Measurements from ENCODE around the gene CNTNAP1. TPM values are rescaled to one million over a fixed set of nuclear protein-coding genes. Genes with fewer than 3 reads are reported as not detected.

CNTNAP1 gene
- total and polyA plus RNA-seq, 9 of the 15 experiments (the other 6 are each of a cell fraction or from before 2014, with no cell fraction given): 0.10 to 1.8 (median 0.62) TPM

DNA sequence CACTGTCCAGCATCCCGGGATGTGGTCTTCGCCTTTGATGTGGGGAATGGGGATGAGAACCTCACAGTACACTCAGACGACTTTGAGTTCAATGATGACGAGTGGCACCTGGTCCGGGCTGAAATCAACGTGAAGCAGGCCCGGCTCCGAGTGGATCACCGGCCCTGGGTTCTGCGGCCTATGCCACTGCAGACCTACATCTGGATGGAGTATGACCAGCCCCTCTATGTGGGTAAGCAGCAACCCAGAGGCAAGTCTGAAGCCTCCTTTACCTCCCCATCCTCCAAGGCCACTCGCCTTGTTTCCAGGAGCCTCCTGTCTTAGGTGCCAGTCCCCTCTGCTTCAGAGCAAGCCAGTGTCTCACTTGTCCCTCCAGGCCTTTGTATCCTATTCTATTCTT is 10.2 kb downstream of the CNTNAP1 start (continued):
- no peak for TF ChIP-seq TCF7 (IDR thresholded peaks at IDR 0.05; ENCODE audit: borderline replicate concordance)
- no peak for TF ChIP-seq ZFP1 (CRISPR knock-in tag; IDR thresholded peaks at IDR 0.05)

DNA sequence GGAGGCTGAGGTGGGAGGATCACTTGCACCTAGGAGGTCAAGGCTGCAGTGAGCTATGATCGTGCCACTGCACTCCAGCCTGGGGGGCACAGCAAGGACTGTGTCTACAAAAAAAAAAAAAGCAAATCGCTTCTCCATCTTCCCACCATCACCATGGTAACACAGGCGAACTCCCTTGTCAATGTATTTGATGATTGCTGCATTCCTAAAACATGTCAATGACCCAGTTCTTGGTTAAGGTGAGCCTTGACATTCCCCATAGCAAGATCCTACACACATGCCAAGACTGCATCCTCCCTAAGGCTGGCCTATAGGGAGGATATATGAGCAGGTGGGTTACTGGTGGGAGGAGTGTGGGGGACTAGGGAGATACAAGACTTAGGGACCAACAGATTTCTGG is 12.2 kb downstream of the CNTNAP1 start:
- TF ChIP-seq LCOR (CRISPR knock-in tag; IDR thresholded peaks at IDR 0.05): no peak
- peak; percentile 70 for TF ChIP-seq RFX1 (IDR thresholded peaks at IDR 0.05)
- H3K79me2 ChIP-seq (ENCODE audit: control insufficient read depth, insufficient read depth, low read length): no peaks in the 10 kb centered on the region
- ChIA-PET CTCF (ENCODE audit: low intra/inter-chr PET ratio) (no interaction called here), POLR2A (interaction anchor here (0.7 to 2.2 kb wide), 3 partner anchors 14 to 87 kb away, joined by 3 to 8 read pairs (median 4); no protein-coding TSS in a partner anchor)
- peaks cover 15 to 33% of the 10 kb centered on the region in 2 experiments for H3K4me1 ChIP-seq (replicated peaks in 1 of 2; ENCODE audit: control insufficient read depth in 2 of 2, insufficient read depth in 2 of 2, low read length in 2 of 2)
- H3K27me3 ChIP-seq (ENCODE audit: control insufficient read depth in 2 of 2, insufficient read depth in 2 of 2, low read length in 2 of 2): no peaks in the 10 kb centered on the region
- H3K9ac ChIP-seq (ENCODE audit: insufficient read depth in 1 of 2, low read depth in 2 of 2, low read length in 2 of 2): no peak overlapping the region
- no peak overlapping the region for H3K4me2 ChIP-seq (ENCODE audit: insufficient read depth, low read length)
- no peaks in the 10 kb centered on the region for H4K20me1 ChIP-seq (replicated peaks; ENCODE audit: control insufficient read depth, insufficient read depth, low read length)
- 56% methylated on average over 3 of the region's 3 CpGs for WGBS (ENCODE audit: insufficient coverage, low coverage, missing lambda C conversion rate)
- ATAC-seq (no peak), FAIRE-seq (no peak), DNase-seq (ENCODE audit: extremely low read depth in 1 of 4, low spot score in 3 of 4) (no peak)
- in situ Hi-C loops (cut with MboI) (no loop called here), intact Hi-C loops (cut with micrococcal nuclease) (no loop called here)
- H2AFZ ChIP-seq (ENCODE audit: low read depth, low read length): no peak overlapping the region
- H3K4me3 ChIP-seq: no peak overlapping the region
- no peak overlapping the region for H3K27ac ChIP-seq (ENCODE audit: extremely low read depth, low read depth, low read length)
- no peaks in the 10 kb centered on the region for H3K9me1 ChIP-seq (ENCODE audit: control insufficient read depth, insufficient read depth, low read length)
- H3K36me3 ChIP-seq (ENCODE audit: control insufficient read depth, insufficient read depth, low read length): no peaks in the 10 kb centered on the region
- H3K9me3 ChIP-seq (replicated peaks; ENCODE audit: control insufficient read depth, insufficient read depth, low read depth, low read length): no peaks in the 10 kb centered on the region
- BruUV-seq (replicated peaks): no TSS peak

DNA sequence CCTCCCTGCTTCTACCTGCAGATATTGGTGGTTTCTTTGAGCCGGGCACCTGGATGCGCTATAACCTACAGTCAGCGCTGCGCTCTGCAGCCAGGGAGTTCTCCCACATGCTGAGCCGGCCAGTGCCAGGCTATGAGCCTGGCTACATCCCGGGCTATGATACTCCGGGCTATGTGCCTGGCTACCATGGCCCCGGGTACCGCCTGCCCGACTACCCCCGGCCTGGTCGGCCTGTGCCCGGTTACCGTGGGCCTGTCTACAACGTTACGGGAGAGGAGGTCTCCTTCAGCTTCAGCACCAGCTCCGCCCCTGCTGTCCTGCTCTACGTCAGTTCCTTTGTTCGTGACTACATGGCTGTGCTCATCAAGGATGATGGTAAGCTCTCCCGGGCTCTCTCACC is 13.2 kb downstream of the CNTNAP1 start:
- DNase-seq (ENCODE audit: extremely low read depth in 1 of 4, low spot score in 3 of 4) (no peak), ATAC-seq (no peak), FAIRE-seq (no peak)
- no peaks in the 10 kb centered on the region for H3K27me3 ChIP-seq (ENCODE audit: control insufficient read depth in 2 of 2, insufficient read depth in 2 of 2, low read length in 2 of 2)
- H2AFZ ChIP-seq (ENCODE audit: low read depth, low read length): no peak overlapping the region
- TF ChIP-seq, protein P1, sequence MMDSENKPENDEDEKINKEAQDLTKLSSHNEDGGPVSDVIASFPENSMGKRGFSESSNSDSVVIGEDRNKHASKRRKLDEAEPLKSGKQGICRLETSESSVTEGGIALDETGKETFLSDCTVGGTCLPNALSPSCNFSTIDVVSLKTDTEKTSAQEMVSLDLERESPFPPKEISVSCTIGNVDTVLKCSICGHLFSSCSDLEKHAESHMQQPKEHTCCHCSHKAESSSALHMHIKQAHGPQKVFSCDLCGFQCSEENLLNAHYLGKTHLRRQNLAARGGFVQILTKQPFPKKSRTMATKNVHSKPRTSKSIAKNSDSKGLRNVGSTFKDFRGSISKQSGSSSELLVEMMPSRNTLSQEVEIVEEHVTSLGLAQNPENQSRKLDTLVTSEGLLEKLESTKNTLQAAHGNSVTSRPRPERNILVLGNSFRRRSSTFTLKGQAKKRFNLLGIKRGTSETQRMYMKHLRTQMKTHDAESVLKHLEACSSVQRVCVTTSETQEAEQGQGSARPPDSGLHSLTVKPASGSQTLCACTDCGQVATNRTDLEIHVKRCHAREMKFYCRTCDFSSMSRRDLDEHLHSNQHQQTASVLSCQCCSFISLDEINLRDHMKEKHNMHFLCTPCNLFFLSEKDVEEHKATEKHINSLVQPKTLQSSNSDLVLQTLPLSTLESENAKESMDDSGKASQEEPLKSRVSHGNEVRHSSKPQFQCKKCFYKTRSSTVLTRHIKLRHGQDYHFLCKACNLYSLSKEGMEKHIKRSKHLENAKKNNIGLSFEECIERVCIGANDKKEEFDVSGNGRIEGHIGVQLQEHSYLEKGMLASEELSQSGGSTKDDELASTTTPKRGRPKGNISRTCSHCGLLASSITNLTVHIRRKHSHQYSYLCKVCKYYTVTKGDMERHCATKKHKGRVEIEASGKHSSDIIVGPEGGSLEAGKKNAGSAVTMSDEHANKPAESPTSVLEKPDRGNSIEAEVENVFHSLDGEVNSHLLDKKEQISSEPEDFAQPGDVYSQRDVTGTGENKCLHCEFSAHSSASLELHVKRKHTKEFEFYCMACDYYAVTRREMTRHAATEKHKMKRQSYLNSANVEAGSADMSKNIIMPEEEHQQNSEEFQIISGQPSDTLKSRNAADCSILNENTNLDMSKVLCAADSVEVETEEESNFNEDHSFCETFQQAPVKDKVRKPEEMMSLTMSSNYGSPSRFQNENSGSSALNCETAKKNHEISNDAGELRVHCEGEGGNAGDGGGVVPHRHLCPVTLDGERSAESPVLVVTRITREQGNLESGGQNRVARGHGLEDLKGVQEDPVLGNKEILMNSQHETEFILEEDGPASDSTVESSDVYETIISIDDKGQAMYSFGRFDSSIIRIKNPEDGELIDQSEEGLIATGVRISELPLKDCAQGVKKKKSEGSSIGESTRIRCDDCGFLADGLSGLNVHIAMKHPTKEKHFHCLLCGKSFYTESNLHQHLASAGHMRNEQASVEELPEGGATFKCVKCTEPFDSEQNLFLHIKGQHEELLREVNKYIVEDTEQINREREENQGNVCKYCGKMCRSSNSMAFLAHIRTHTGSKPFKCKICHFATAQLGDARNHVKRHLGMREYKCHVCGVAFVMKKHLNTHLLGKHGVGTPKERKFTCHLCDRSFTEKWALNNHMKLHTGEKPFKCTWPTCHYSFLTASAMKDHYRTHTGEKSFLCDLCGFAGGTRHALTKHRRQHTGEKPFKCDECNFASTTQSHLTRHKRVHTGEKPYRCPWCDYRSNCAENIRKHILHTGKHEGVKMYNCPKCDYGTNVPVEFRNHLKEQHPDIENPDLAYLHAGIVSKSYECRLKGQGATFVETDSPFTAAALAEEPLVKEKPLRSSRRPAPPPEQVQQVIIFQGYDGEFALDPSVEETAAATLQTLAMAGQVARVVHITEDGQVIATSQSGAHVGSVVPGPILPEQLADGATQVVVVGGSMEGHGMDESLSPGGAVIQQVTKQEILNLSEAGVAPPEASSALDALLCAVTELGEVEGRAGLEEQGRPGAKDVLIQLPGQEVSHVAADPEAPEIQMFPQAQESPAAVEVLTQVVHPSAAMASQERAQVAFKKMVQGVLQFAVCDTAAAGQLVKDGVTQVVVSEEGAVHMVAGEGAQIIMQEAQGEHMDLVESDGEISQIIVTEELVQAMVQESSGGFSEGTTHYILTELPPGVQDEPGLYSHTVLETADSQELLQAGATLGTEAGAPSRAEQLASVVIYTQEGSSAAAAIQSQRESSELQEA (IDR thresholded peaks at IDR 0.05; ENCODE audit: low read depth): no peak
- no peak for TF ChIP-seq ZNF444 (CRISPR knock-in tag; IDR thresholded peaks at IDR 0.05)
- ChIA-PET POLR2A (interaction anchor here (0.6 to 0.7 kb wide), 2 partner anchors 41 to 118 kb away, joined by 3 read pairs; partner anchors contain the start of gene PSMC3IP), CTCF (ENCODE audit: low intra/inter-chr PET ratio) (no interaction called here)
- intact Hi-C loops (cut with micrococcal nuclease) (no loop called here), in situ Hi-C loops (cut with MboI) (no loop called here)
- H3K4me1 ChIP-seq (replicated peaks in 1 of 2; ENCODE audit: control insufficient read depth in 2 of 2, insufficient read depth in 2 of 2, low read length in 2 of 2): peaks cover 25 to 41% of the 10 kb centered on the region in 2 experiments
- H3K79me2 ChIP-seq (ENCODE audit: control insufficient read depth, insufficient read depth, low read length): no peaks in the 10 kb centered on the region
- no peaks in the 10 kb centered on the region for H3K9me1 ChIP-seq (ENCODE audit: control insufficient read depth, insufficient read depth, low read length)
- H3K36me3 ChIP-seq (ENCODE audit: control insufficient read depth, insufficient read depth, low read length): peaks cover 2% of the 10 kb centered on the region; the same call in 2 of the 3 replicates
- WGBS (ENCODE audit: insufficient coverage, low coverage, missing lambda C conversion rate): 91% methylated on average over 20 of the region's 20 CpGs
- no peak overlapping the region for H3K27ac ChIP-seq (ENCODE audit: extremely low read depth, low read depth, low read length)
- H3K9me3 ChIP-seq (replicated peaks; ENCODE audit: control insufficient read depth, insufficient read depth, low read depth, low read length): no peaks in the 10 kb centered on the region
- no peak overlapping the region for H3K4me2 ChIP-seq (ENCODE audit: insufficient read depth, low read length)
- BruUV-seq (replicated peaks): no TSS peak
- H3K4me3 ChIP-seq: no peak overlapping the region
- no peaks in the 10 kb centered on the region for H4K20me1 ChIP-seq (replicated peaks; ENCODE audit: control insufficient read depth, insufficient read depth, low read length)
- H3K9ac ChIP-seq (ENCODE audit: insufficient read depth in 1 of 2, low read depth in 2 of 2, low read length in 2 of 2): peak overlapping the region in 1 of 2 experiments; percentile 9; a peak in 1 of 4 replicates

Measured in K562 (cell line).